HepG2 (cell line): ENCODE results near the gene SOX12.
A peak's percentile ranks its signal among the peaks of the same experiment; 100 is the strongest.

ENCODE experiments used
- CTCF ChIP-seq: sonication (generic); formaldehyde crosslinking; IDR thresholded peaks from 2 replicates; pipeline ENCODE4 v1.5.0; 2020; ENCODE audit warnings: mild to moderate bottlenecking, missing genetic modification reagents, moderate library complexity
- EP300 ChIP-seq, 3 experiments: sonication (generic) in 1 of 3; formaldehyde crosslinking in 1 of 3; IDR thresholded peaks; 2 replicates each; pipeline versions ENCODE4 v1.5.1 to v1.6.1; 2011 to 2020; ENCODE audit warnings: low read depth in 2 of 3, low read length in 2 of 3, borderline replicate concordance in 1 of 3, improper control_type of control experiment in 1 of 3, mild to moderate bottlenecking in 1 of 3, missing genetic modification reagents in 1 of 3, moderate library complexity in 1 of 3
- MXD3 ChIP-seq: IDR thresholded peaks from 2 replicates; pipeline ENCODE4 v1.6.1; 2016; ENCODE audit warnings: mild to moderate bottlenecking, missing biosample characterization, missing genetic modification reagents
- SP1 ChIP-seq, 2 experiments: fragments of 450-650 bp in 1 of 2; sonication (generic) in 1 of 2; formaldehyde crosslinking in 1 of 2; IDR thresholded peaks; 2 replicates each; pipeline versions ENCODE4 v1.4.0 to v1.6.1; 2016 to 2020; ENCODE audit warnings: missing genetic modification reagents in 1 of 2
- SRF ChIP-seq: IDR thresholded peaks from 2 replicates; pipeline ENCODE4 v1.6.1; 2011; ENCODE audit warnings: mild to moderate bottlenecking, low read depth, low read length, moderate library complexity
- USF2 ChIP-seq, 2 experiments: sonication (generic) in 1 of 2; formaldehyde crosslinking in 1 of 2; IDR thresholded peaks; 2 replicates each; pipeline versions ENCODE4 v1.5.1 to v1.6.1; 2011 to 2020; ENCODE audit warnings: borderline replicate concordance in 1 of 2, low read depth in 1 of 2, low read length in 1 of 2, mild to moderate bottlenecking in 1 of 2, missing genetic modification reagents in 1 of 2, moderate library complexity in 1 of 2

GRCh38 chr20:348972-349841 is 23.9 kb downstream of the SOX12 start:
- TF ChIP-seq SP1 (IDR thresholded peaks at IDR 0.05) (no peak), SP1 (CRISPR knock-in tag; IDR thresholded peaks at IDR 0.05) (0 out of 2 replicates have a peak, but pooled peaks have one; percentile 14), SRF (no peak), USF2 (IDR thresholded peaks at IDR 0.05; ENCODE audit: low read depth, low read length) (no peak), USF2 (CRISPR knock-in tag; IDR thresholded peaks at IDR 0.05; ENCODE audit: borderline replicate concordance) (no peak), MXD3 (CRISPR knock-in tag) (0 out of 2 replicates have a peak, but pooled peaks have one; percentile 13), CTCF (CRISPR knock-in tag) (no peak), EP300 (IDR thresholded peaks at IDR 0.05; ENCODE audit: low read depth in 2 of 2, low read length in 2 of 2) (no peak), EP300 (CRISPR knock-in tag; IDR thresholded peaks at IDR 0.05; ENCODE audit: borderline replicate concordance) (no peak)
